ENCODE results near the gene KRTAP10-2. TPM values are rescaled to one million over a fixed set of nuclear protein-coding genes. Genes with fewer than 3 reads are reported as not detected.

Gene KRTAP10-2
- total and polyA plus RNA-seq, 2 experiments from 2014 or later = 0.24 TPM; not detected in 1

DNA sequence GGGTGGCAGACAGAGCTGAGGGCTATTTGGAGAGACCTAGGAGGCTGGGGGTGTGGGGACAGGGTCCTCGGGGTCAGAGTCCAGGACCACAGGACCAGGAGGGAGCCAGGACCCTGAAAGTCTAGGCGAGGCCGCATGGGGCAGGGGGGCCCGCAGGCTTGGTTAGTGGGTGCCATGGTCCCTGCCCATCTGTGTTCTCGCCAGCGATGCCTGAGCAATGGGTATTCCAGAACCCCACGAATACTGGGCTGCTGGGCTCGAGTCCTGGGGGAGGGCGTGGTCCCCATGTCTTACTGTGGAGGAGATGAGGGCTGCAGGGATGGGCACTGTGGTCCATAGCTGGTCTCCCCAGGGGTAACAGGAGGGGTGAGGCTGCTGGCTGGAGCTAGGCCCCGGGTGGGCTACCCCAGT, 39.0 kb upstream of the KRTAP10-2 start (continued):
- TF ChIP-seq, protein P1, sequence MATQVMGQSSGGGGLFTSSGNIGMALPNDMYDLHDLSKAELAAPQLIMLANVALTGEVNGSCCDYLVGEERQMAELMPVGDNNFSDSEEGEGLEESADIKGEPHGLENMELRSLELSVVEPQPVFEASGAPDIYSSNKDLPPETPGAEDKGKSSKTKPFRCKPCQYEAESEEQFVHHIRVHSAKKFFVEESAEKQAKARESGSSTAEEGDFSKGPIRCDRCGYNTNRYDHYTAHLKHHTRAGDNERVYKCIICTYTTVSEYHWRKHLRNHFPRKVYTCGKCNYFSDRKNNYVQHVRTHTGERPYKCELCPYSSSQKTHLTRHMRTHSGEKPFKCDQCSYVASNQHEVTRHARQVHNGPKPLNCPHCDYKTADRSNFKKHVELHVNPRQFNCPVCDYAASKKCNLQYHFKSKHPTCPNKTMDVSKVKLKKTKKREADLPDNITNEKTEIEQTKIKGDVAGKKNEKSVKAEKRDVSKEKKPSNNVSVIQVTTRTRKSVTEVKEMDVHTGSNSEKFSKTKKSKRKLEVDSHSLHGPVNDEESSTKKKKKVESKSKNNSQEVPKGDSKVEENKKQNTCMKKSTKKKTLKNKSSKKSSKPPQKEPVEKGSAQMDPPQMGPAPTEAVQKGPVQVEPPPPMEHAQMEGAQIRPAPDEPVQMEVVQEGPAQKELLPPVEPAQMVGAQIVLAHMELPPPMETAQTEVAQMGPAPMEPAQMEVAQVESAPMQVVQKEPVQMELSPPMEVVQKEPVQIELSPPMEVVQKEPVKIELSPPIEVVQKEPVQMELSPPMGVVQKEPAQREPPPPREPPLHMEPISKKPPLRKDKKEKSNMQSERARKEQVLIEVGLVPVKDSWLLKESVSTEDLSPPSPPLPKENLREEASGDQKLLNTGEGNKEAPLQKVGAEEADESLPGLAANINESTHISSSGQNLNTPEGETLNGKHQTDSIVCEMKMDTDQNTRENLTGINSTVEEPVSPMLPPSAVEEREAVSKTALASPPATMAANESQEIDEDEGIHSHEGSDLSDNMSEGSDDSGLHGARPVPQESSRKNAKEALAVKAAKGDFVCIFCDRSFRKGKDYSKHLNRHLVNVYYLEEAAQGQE (IDR thresholded peaks at IDR 0.05; ENCODE audit: unreplicated experiment) = no peak
- TF ChIP-seq ZNF331 (CRISPR knock-in tag; IDR thresholded peaks at IDR 0.05; ENCODE audit: low read depth) (no peak), JUNB (IDR thresholded peaks at IDR 0.05; ENCODE audit: unreplicated experiment) (no peak)

DNA sequence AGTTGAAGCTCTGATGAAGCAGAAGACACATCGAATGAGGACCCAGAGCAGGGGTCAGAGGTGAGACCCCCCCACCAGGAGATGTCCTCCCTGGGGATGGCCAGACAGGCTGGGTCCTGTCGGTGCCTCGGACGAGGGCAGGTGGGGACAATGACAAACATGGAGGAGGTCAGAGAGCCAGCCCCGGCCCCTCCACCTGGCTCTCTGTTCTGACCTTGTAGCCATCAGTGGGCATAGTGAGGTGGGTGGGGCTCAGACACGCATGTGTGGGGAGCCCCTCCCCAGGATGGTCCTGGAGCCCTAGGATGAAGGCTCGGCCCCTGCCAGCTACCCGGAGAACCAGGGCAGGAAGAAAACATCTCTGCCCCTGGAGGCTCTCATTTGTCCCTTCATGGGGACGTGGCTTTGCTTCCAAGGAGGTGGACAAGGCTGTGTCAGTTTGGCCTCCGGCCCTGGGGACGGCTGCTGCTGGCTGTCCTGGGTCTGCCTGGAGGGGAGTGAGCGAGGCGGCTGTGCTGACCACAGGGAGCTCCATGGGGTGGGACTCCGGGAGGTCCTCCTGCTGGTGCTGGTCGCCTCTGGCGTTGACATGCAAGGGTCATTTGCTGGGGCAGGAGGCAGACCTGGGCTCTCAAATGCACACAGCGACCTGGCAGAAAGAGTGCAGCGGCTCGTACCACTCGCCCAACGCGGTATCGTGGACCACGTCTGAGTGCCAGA, 38.4 kb upstream of the KRTAP10-2 start:
- H3K4me1 Mint-ChIP-seq = peaks cover 14% of the 10 kb centered on the region
- Histone ChIP-seq H3F3A (replicated peaks; ENCODE audit: low read depth) (0 out of 2 replicates have a peak, but pooled peaks cover 4% of the 10 kb centered on the region), H3K9me2 (ENCODE audit: insufficient read depth) (no peaks in the 10 kb centered on the region), H3K36me3 (ENCODE audit: insufficient read depth) (no peaks in the 10 kb centered on the region), H2AFZ (no peak overlapping the region), H3K27me3 (ENCODE audit: insufficient read depth) (no peaks in the 10 kb centered on the region), H3K4me1 (ENCODE audit: insufficient read depth) (peaks cover 13% of the 10 kb centered on the region), H3K4me2 (no peak overlapping the region), H3K4me3 (no peak overlapping the region), H3K79me2 (replicated peaks; ENCODE audit: insufficient read depth) (no peaks in the 10 kb centered on the region), H4K20me1 (replicated peaks; ENCODE audit: insufficient read depth) (no peaks in the 10 kb centered on the region), H3K27ac (ENCODE audit: low read depth) (no peak overlapping the region)
- H3K27me3 Mint-ChIP-seq (ENCODE audit: insufficient read depth, low read depth, poor library complexity) = peaks cover 7% of the 10 kb centered on the region
- H3K9me3 Mint-ChIP-seq = no peaks in the 10 kb centered on the region; the same call in 2 of the 3 replicates
- DNase-seq (ENCODE audit: low spot score) = no peak
- no peak overlapping the region for H3K27ac Mint-ChIP-seq
- H3K36me3 Mint-ChIP-seq (ENCODE audit: low read depth) = no peaks in the 10 kb centered on the region; the same call in 2 of the 3 replicates
- no peak for ATAC-seq
- H3K4me3 Mint-ChIP-seq = no peak overlapping the region
- TF ChIP-seq, protein P2, sequence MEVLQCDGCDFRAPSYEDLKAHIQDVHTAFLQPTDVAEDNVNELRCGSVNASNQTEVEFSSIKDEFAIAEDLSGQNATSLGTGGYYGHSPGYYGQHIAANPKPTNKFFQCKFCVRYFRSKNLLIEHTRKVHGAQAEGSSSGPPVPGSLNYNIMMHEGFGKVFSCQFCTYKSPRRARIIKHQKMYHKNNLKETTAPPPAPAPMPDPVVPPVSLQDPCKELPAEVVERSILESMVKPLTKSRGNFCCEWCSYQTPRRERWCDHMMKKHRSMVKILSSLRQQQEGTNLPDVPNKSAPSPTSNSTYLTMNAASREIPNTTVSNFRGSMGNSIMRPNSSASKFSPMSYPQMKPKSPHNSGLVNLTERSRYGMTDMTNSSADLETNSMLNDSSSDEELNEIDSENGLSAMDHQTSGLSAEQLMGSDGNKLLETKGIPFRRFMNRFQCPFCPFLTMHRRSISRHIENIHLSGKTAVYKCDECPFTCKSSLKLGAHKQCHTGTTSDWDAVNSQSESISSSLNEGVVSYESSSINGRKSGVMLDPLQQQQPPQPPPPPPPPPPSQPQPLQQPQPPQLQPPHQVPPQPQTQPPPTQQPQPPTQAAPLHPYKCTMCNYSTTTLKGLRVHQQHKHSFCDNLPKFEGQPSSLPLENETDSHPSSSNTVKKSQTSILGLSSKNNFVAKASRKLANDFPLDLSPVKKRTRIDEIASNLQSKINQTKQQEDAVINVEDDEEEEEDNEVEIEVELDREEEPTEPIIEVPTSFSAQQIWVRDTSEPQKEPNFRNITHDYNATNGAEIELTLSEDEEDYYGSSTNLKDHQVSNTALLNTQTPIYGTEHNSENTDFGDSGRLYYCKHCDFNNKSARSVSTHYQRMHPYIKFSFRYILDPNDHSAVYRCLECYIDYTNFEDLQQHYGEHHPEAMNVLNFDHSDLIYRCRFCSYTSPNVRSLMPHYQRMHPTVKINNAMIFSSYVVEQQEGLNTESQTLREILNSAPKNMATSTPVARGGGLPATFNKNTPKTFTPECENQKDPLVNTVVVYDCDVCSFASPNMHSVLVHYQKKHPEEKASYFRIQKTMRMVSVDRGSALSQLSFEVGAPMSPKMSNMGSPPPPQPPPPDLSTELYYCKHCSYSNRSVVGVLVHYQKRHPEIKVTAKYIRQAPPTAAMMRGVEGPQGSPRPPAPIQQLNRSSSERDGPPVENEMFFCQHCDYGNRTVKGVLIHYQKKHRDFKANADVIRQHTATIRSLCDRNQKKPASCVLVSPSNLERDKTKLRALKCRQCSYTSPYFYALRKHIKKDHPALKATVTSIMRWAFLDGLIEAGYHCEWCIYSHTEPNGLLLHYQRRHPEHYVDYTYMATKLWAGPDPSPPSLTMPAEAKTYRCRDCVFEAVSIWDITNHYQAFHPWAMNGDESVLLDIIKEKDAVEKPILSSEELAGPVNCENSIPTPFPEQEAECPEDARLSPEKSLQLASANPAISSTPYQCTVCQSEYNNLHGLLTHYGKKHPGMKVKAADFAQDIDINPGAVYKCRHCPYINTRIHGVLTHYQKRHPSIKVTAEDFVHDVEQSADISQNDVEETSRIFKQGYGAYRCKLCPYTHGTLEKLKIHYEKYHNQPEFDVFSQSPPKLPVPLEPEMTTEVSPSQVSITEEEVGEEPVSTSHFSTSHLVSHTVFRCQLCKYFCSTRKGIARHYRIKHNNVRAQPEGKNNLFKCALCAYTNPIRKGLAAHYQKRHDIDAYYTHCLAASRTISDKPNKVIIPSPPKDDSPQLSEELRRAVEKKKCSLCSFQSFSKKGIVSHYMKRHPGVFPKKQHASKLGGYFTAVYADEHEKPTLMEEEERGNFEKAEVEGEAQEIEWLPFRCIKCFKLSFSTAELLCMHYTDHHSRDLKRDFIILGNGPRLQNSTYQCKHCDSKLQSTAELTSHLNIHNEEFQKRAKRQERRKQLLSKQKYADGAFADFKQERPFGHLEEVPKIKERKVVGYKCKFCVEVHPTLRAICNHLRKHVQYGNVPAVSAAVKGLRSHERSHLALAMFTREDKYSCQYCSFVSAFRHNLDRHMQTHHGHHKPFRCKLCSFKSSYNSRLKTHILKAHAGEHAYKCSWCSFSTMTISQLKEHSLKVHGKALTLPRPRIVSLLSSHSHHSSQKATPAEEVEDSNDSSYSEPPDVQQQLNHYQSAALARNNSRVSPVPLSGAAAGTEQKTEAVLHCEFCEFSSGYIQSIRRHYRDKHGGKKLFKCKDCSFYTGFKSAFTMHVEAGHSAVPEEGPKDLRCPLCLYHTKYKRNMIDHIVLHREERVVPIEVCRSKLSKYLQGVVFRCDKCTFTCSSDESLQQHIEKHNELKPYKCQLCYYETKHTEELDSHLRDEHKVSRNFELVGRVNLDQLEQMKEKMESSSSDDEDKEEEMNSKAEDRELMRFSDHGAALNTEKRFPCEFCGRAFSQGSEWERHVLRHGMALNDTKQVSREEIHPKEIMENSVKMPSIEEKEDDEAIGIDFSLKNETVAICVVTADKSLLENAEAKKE (CRISPR knock-in tag; IDR thresholded peaks at IDR 0.05) = no peak
- TF ChIP-seq CREB1 (CRISPR knock-in tag; IDR thresholded peaks at IDR 0.05; ENCODE audit: low read depth) (no peak), ZNF114 (CRISPR knock-in tag; IDR thresholded peaks at IDR 0.05) (no peak), EZH2phosphoT487 (IDR thresholded peaks at IDR 0.05; ENCODE audit: unreplicated experiment) (no peak), ZNF331 (CRISPR knock-in tag; IDR thresholded peaks at IDR 0.05; ENCODE audit: low read depth) (no peak), POLR2AphosphoS5 (IDR thresholded peaks at IDR 0.05; ENCODE audit: low read depth) (no peak), STAT1 (IDR thresholded peaks at IDR 0.05; ENCODE audit: unreplicated experiment) (no peak), JUNB (IDR thresholded peaks at IDR 0.05; ENCODE audit: unreplicated experiment) (no peak), NANOG (IDR thresholded peaks at IDR 0.05; ENCODE audit: borderline replicate concordance) (no peak)
- TF ChIP-seq, protein P3, sequence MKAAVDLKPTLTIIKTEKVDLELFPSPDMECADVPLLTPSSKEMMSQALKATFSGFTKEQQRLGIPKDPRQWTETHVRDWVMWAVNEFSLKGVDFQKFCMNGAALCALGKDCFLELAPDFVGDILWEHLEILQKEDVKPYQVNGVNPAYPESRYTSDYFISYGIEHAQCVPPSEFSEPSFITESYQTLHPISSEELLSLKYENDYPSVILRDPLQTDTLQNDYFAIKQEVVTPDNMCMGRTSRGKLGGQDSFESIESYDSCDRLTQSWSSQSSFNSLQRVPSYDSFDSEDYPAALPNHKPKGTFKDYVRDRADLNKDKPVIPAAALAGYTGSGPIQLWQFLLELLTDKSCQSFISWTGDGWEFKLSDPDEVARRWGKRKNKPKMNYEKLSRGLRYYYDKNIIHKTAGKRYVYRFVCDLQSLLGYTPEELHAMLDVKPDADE (IDR thresholded peaks at IDR 0.05) = no peak
- TF ChIP-seq, protein P4, sequence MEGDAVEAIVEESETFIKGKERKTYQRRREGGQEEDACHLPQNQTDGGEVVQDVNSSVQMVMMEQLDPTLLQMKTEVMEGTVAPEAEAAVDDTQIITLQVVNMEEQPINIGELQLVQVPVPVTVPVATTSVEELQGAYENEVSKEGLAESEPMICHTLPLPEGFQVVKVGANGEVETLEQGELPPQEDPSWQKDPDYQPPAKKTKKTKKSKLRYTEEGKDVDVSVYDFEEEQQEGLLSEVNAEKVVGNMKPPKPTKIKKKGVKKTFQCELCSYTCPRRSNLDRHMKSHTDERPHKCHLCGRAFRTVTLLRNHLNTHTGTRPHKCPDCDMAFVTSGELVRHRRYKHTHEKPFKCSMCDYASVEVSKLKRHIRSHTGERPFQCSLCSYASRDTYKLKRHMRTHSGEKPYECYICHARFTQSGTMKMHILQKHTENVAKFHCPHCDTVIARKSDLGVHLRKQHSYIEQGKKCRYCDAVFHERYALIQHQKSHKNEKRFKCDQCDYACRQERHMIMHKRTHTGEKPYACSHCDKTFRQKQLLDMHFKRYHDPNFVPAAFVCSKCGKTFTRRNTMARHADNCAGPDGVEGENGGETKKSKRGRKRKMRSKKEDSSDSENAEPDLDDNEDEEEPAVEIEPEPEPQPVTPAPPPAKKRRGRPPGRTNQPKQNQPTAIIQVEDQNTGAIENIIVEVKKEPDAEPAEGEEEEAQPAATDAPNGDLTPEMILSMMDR (conservative IDR thresholded peaks at IDR 0.05; ENCODE audit: low read depth in 2 of 2) = no peak

Data from GM23338 (cell line).